OCI-M1 (cell line): Measurements from ENCODE around the gene E2F2.
"Not testable (repeated sequence)": the region's sequence is repeated elsewhere in the genome, so short reads cannot be mapped to it uniquely, and the experiment has no call there.

Experiments used
- DNase-seq: peaks from one replicate; lab custom pipeline; 2025; lab: John Stamatoyannopoulos, UW

Gene E2F2

DNA sequence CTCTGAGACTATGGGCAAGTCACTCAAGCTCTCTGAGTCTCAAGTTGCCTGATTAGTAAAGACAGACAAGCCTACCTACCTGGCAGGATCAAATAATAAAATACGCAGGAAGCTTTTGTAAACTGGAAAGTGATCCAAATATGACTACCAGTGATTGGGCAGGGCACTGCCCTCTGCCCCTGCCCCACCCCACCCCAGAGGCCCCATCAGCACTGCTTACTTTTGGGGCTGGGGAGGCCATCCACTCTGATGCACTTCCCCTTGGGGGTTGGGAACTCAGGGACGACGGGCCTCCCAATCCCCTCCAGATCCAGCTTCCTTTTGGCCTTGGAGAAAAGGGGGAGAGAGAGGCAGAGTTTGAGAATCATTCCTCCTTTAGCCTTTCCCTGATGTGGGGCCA, 6.9 kb downstream of the E2F2 start:
- DNase-seq: no peak

DNA sequence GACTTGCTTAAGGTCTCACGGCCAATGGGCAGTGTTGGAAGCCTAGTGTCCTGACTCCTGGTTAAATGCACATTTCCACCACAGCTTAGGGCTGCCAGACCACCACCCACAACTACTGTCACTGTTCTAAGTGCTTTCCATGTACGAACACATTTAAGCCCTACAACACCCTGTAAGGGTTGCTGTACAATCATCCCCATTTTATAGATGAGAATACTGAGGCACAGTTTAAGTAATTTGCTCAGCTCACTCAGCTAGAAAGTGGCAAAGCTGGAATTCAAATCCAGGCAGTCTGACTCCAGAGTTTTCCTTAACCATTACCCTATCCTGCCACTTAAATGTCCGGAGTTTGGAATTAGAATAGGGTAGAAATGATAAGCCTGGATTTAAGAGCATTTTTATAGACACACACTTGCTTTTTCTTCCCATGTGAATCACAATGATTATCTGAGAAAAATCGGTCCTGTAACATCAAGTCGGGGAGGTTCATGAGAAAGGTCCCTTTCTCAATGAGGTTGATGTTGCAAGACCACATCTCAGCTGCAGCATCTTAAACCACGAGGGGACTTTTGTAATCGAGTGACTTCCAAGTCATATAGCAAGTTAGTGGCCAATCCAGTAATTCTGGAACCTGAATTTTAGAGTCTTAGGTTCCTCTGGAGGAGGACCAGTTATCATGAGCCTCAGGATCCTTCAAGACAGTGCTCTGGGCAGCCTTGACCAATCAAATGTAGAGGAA, 8.6 kb downstream of the E2F2 start:
- no peak for DNase-seq

DNA sequence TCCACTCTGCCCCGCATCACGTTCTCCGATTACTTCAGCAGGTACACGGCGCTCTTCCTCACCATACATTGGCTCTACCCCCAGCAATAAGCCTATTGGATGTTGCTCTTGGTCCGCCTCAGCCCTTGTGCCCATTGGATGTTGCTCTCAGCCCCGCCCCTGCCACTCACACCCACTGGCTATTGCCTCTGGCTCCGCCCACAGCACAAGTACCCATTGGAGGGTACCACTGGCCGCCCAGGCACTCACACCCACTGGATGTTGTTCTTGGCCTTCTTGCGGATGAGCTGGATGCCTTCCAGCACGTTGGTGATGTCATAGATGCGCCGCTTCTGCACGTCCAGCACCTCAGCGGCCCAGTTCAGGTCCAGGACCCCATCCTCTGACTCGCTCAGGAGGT, 9.4 kb downstream of the E2F2 start:
- no peak for DNase-seq

DNA sequence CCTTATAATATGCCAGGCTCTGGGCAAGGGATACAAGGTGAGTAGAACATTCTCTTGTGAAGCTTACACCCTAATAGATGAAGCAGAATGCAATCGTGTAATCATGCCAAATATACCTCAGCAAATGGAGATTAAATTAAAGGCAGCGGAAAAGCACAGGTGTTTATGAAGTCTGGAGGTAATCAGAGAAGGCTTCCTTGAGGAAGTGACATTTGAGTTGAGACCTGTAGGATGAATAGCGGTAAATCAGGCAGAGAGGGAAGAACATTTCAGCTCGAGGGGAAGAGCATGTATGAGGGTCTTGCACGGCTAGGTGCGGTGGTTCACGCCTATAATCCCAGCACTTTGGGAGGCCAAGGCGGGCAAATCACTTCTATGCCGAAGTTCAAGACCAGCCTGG, 13.5 kb downstream of the E2F2 start:
- no peak for DNase-seq

DNA sequence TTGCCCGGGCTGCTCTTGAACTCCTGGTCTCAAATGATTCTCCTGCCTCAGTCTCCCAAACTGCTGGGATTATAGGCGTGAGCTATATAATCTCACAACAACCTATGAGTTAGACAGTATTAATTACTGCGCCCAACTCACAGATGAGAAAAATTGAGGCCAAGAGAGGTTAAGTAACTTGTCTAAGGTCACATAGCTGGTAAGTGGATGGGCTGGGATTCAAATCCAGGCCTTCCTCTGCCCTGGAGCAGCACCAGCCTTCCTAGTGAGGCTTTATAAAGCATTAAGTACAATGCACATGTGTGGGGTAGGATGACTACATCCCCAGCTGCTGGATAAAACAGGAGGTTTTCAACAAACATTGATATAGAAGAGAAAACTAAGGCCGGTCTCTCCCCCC, 15.1 kb downstream of the E2F2 start:
- no peak for DNase-seq

DNA sequence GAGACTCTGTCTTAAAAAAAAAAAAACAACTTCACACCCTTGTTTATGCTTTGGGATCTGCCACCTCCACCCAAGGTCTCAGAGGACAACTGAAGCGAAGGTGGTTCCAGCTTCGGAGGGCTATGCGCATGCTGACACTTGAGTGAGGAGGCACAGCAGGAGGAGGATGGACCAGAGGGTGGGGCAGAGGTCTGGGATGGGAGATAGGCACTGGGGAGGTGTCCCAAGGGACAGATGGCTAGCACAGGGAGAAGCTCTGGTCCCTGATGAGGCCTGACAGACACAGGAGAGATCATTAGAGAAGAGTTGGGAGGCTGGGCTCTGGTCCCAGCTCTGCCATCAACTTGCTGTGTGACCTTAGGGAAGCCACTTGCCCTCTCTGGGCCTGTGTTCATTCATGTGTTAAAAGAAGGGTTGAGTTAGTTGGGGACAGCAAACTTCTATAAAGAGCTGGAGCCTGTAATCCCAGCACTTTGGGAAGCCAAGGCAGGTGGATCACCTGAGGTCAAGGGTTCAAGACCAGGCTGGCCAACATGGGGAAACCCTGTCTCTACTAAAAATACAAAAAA, 16.8 kb downstream of the E2F2 start:
- DNase-seq: no peak

DNA sequence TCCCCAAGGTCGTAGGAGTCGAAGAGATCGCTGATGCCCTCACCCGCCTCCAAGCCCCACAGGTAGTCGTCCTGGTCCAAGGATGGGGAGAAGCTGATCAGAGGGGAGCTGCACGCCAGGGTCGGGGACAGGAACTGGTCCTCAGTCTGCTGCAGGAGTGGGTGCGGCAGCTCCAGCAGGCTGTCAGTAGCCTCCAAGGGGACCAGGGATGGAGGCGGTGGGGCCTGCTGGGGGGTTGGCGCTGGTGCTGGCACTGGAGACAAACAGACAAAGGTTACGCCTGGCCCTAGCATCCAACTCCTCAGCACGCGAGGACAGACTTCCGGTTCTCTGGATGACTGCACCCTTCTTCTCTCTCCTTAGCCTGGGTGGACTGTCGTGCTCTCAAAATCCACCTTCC, 21.1 kb downstream of the E2F2 start:
- no peak for DNase-seq

DNA sequence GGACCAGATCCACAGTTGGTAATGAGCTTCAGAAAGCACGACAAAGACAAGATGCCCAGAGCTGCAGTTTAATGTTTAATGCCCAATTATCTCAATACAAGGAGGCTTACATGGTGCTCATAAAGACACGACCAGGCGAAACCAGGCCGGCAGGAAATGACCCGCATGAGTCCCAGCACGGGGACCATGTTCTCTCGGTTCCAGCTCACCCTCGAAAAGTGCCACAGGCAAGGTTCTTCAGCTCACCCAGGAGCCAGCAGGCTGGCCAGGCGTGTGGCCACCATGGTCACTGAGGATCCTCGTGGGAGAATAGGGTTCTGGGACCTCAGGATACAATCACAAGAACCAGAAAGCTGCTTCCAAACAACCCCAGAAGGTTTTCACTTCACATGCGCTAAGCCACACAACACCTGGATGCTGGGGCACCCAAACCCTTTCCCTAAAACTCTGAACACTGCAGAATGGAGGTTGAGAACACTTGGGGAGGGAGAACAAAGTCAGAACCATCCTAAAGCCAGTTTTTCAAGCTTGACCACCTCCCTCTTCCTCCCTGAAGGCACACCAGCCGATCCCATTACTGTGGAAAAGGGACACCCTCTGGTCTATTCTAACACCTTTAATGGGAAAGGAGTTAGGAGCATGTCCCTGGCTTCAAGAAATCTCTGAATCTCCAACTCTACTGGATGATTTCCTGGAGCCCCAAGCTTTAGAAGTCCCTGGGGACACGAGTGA, 24.5 kb downstream of the E2F2 start:
- DNase-seq: no peak

DNA sequence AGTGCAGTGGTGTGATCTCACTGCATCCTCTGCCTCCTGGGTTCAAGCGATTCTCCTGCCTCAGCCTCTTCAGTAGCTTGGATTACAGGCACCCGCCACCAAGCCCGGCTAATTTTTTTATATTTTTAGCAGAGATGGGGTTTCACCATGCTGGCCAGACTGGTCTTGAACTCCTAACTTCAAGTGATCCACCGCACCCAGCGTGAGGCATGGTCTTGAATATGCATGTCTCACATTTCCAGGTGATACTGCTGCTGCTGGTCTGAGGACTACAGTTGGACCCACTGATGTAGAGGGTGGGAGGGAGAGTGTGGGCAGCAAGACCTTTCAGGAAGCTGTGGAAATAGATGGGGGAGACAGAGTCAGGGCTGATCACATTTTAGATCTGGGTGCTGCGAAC, 25.2 kb downstream of the E2F2 start:
- DNase-seq: no peak

DNA sequence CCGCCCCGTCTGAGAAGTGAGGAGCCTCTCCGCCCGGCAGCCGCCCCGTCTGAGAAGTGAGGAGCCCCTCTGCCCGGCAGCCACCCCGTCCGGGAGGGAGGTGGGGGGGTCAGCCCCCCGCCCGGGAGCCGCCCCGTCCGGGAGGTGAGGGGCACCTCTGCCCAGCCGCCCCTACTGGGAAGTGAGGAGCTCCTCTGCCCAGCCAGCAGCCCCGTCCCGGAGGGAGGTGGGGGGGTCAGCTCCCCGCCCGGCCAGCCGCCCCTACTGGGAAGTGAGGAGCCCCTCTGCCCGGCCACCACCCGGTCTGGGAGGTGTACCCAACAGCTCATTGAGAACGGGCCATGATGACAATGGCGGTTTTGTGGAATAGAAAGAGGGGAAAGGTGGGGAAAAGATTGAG, 26.9 kb downstream of the E2F2 start:
- not testable (repeated sequence) for DNase-seq

DNA sequence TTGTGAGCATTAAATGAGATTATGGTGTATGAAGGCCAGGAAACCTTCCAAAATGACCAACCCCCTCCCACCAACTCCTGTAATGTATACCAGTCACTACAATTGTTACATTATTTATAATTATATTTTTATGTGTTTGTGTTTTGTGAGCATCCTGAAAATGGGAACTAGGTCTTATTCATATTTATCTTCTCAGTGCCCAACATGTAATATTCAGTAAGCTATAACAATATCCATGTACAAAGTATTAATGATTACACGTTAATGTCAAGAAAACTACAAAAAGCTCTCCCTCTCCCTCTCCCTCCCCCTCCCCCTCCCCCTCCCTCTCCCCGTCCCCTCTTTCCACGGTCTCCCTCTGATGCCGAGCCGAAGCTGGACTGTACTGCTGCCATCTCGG, 28.1 kb downstream of the E2F2 start:
- DNase-seq: no peak

DNA sequence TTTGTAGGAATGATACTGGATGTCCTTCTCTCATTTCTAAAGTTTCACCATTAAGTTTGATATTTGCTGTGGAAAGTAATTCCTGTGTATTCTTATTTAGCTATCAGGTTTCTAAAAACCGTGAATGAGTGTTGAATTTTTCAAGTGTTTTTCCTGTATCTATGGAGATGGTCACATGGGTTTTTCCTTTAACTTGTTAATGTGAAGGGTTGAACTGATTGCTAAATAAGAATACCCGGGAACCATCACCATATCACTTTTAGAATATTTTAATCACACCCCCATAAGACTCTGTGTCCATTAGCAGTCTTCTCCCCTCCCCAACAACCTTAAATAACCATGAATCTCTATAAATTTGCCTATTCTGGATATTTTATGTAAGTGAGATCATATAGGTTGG, 30.6 kb downstream of the E2F2 start:
- DNase-seq: no peak

DNA sequence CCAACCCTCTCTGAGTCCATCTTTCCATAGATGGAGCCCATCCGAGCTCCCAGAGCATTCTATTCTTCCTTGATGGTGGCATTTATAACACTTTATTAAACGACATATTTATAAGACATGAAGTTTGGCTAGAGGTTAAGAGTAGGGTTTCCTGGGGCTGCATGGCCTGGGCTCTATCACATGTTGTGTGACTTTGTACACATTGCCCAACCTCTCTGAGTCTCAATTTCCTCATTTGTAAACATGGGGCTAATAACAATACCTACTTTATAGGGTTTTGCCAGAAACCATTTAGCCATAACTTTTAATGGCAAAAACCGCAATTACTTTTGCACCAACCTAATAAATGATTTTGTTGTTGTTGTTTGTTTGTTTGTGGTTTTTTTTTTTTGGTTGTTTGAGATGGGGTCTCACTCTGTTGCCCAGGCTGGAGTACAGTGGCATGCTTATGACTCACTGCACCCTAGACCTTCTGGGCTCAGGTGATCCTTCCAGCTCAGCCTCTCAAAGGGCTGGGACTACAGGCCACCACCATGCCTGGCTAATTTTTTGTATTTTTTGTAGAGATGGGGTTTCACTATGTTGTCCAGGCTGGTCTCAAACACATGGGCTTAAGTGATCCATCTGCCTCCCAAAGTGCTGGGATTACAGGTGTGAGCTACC, 33.1 kb downstream of the E2F2 start:
- DNase-seq: no peak

DNA sequence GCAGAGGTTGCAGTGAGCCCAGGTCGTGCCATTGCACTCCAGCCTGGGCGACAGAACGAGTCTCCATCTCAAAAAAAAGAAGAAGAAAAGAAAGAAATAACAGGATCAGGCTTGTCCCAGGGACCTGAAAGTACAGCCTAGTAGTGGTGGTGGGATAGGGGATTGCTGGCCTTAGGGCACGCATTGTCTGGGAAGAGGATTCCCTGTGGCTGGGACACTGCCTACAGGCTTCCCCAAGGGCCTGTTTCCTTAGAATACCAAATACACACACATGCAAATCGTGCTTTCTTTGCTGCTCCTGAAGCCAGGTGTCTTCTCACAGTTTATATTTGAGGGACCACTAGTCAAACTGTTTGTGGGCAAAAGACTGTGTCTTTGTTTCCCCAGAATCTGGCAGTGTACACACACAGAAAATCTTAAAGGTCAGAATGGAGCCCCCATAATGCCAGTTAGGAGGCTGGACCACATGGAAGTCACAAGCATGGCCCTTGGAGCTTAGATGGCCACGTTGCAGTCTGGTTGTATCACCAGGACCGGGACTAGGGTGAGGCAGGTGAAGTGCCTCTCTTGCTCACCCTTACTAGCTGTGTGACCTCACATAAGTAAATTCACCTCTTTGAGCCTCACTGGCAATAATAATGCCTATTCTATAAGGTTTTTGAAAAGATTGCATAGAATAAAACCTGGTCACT, 34.4 kb downstream of the E2F2 start:
- no peak for DNase-seq

DNA sequence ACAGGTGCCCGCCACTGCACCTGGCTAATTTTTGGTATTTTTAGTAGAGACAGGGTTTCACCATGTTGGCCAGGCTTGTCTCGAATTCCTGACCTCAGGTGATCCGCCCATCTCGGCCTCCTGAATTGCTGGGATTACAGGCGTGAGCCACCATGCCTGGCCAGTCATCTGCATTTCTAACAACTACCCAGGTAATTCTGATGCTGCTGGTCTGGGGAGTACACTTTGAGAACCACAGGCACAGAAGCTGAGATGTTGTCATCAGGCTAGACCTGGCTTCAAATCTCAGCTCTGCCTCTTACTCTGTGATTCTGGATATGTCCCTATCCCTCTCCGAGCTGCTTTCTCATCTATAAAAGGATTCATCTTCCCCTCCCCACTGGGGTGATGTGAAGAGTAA, 36.2 kb downstream of the E2F2 start:
- not testable (repeated sequence) for DNase-seq

DNA sequence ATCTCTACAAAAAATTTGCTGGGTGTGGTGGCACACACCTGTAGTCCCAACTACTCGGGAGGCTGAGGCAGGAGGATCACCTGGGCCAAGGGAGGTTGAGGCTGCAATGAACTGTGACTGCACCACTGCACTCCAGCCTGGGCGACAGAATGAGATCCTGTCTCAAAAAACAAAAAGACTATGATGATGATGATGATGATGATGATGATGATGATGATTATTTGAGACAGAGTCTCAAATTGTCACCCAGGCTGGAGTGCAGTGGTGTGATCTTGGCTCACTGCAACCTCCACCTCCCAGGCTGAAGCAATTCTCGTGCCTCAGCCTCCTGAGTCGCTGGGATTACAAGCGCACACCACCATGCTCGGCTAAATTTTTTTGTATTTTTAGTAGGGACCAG, 38.3 kb downstream of the E2F2 start:
- not testable (repeated sequence) for DNase-seq

DNA sequence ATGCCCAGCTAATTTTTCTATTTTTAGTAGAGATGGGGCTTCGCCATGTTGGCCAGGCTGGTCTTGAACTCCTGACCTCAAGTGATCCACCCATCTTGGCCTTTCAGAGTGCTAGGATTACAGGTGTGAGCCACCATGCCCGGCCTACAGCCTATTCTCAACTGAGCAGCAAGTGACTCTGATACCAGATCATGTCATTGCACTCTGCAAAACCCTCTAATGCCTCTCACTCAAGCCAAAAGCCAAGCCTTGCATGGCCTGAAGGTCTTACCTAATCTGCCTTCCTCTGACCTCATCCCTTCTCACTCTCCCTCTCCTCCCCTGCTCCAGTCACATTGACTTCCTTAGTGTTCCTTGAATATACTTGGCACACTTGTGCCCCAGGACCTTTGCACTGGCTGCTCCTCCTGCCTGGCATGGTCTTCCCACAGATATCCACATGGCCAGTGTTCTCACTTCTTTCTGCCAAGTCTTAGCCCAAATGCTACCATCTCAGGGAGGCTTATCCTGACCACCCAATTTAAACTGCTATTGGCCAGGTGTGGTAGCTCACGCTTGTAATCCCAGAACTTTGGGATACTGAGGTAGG, 38.8 kb downstream of the E2F2 start:
- no peak for DNase-seq

DNA sequence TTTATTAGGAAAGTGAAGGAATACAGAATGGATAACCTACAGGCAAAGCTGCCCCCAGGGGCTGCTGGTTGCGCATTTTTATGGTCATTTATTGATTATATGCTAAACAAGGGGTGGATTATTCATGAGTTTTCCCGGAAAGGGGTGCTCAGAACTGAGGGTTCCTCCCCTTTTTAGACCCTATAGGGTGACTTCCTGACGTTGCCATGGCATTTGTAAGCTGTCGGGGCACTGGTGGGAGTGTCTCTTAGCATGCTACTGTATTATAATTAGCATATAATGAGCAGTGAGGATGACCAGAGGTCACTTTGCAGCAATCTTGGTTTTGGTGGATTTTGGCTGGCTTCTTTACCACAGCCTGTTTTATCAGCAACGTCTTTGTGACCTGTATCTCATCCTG, 41.2 kb downstream of the E2F2 start:
- peak; percentile 15 for DNase-seq

DNA sequence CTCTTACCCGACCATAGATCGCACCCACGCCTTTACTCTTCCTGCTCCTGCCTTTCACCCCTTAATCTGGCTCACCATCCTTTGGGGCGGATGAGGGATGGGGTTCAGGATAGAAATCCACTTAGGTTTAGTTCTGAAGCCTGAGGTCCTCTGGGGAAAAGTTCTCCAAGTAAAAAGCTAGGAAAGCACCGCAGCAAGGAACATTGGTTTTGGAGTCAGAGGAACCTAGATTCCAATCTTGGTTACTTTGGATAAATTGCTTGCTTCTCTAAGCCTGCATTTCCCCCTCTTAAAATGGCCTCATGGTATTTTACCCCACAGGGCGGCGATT, 46.1 kb downstream of the E2F2 start:
- DNase-seq: no peak

DNA sequence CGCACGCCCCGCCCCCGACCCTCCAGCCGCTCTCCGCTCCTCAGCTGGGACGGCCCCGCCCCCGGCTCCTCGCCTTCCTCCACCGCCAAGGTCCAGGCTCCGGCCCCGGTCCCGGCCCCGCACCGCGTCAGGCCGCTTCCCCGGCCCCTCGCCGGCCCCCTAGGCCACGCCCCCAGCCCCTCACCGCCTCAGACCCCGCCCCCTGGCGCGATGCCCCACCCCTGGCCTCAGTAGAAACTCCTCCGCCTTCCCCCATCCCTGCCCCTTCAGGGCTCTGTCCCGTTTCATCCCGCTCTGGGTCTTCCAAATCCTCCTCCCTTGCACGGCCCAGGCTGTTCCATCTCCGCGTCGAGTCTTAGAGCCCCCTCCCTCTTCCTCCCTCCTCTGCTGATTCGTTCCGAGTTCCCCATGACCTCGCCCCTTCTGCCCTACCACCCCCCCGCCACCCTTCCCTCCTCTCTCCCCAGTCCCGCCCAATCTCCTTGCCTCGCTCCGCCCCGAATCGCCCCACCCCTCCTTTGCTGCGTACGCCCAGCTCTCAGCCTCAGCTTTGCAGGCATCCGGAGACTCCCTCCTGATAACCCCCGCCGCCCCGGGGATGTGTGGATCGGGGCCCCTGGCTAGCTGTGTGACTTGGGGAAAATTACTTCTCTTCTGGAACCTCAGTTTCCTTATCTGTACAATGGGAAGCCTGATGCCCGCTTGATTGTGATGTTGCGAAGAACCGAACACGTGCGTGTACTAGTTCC, 46.6 kb downstream of the E2F2 start:
- DNase-seq: peak; percentile 91
